ENCODE data around the gene KRT76. TPM values are rescaled to one million over a fixed set of nuclear protein-coding genes. Genes with fewer than 3 reads are reported as not detected.
A peak's percentile ranks its signal among the peaks of the same experiment; 100 is the strongest.

KRT76 gene
- total RNA-seq, 1 donor from 2014 or later, result not detected

GRCh38 chr12:52744493-52745156, 32.5 kb downstream of the KRT76 start:
- peaks cover 47% of the 10 kb centered on the region for H3K27me3 ChIP-seq (ENCODE audit: low read depth)

DNA sequence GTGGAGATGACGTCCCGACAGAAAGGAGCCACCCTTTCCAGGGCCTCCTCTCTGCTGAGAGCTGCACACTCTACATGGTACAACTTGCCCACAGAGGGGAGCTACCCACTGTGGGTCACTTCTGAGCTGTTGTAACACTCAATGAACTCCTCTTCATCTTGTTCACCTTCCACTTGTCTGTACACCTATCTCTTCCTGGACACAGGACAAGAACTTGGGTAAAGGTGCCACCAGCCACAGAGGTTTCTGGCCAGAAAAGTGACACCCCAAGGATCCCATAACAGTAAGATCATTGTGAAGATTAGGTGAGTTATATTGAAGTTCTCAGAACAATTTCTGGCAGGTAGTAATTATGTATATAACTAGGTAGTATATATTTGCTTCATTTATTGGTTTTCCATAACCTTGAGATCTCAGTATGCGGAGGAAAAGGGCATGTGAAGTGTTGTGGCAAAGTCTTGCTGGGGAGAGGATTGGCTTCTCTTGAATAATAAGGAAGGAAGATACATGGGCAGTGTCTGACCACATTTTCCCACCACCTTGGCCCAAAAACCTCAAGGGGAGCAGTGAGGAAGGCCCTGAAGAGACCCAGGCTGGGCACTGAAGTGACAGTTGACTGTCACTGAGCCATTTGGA, 34.2 kb downstream of the KRT76 start:
- H3K36me3 ChIP-seq, result no peaks in the 10 kb centered on the region
- H3K4me1 ChIP-seq, result no peaks in the 10 kb centered on the region
- DNase-seq (no peak), ATAC-seq (no peak)
- H3K4me3 ChIP-seq, result no peak overlapping the region
- H3K27me3 ChIP-seq (ENCODE audit: low read depth), result peaks cover 47% of the 10 kb centered on the region
- intact Hi-C loops (cut with DNase I), result no loop called here
- no peak overlapping the region for H3K27ac ChIP-seq
- no peaks in the 10 kb centered on the region for H3K9me3 ChIP-seq
- TF ChIP-seq CTCF (IDR thresholded peaks at IDR 0.05), result no peak

More at GRCh38 chr12:52744493-52745156, 32.5 kb downstream of the KRT76 start:
- DNase-seq (no peak), ATAC-seq (no peak)
- Histone ChIP-seq H3K9me3 (no peaks in the 10 kb centered on the region), H3K4me3 (no peak overlapping the region), H3K4me1 (no peaks in the 10 kb centered on the region), H3K27ac (no peak overlapping the region), H3K36me3 (no peaks in the 10 kb centered on the region)
- intact Hi-C loops (cut with DNase I), result no loop called here
- no peak for TF ChIP-seq CTCF (IDR thresholded peaks at IDR 0.05)

- DNase-seq (no peak), ATAC-seq (no peak)
- TF ChIP-seq CTCF (IDR thresholded peaks at IDR 0.05), result no peak
- Histone ChIP-seq H3K36me3 (no peaks in the 10 kb centered on the region), H3K9me3 (no peaks in the 10 kb centered on the region), H3K4me3 (no peak overlapping the region), H3K27me3 (ENCODE audit: low read depth) (peaks cover 45% of the 10 kb centered on the region), H3K4me1 (no peaks in the 10 kb centered on the region), H3K27ac (no peak overlapping the region)
- intact Hi-C loops (cut with DNase I), result no loop called here
Measured at GRCh38 chr12:52742196-52742580, 35.0 kb downstream of the KRT76 start.

GRCh38 chr12:52741375-52742195, 35.6 kb downstream of the KRT76 start:
- TF ChIP-seq CTCF (IDR thresholded peaks at IDR 0.05), result no peak
- ATAC-seq (peak; percentile 58 to 71), DNase-seq (peak; percentile 61)
- no peaks in the 10 kb centered on the region for H3K9me3 ChIP-seq
- no peak overlapping the region for H3K4me3 ChIP-seq
- no peaks in the 10 kb centered on the region for H3K36me3 ChIP-seq
- H3K27ac ChIP-seq, result no peak overlapping the region
- no peaks in the 10 kb centered on the region for H3K4me1 ChIP-seq
- intact Hi-C loops (cut with DNase I), result no loop called here
- H3K27me3 ChIP-seq (ENCODE audit: low read depth), result peaks cover 39% of the 10 kb centered on the region

GRCh38 chr12:52740584-52740983, 36.6 kb downstream of the KRT76 start:
- H3K27me3 ChIP-seq (ENCODE audit: low read depth), result peaks cover 38% of the 10 kb centered on the region

More at GRCh38 chr12:52740584-52740983, 36.6 kb downstream of the KRT76 start:
- ATAC-seq, result no peak
- no peak for DNase-seq
- no peak overlapping the region for H3K27ac ChIP-seq
- no peak for TF ChIP-seq CTCF (IDR thresholded peaks at IDR 0.05)
- no peaks in the 10 kb centered on the region for H3K9me3 ChIP-seq
- intact Hi-C loops (cut with DNase I), result no loop called here
- no peaks in the 10 kb centered on the region for H3K36me3 ChIP-seq
- H3K4me3 ChIP-seq, result no peak overlapping the region
- H3K4me1 ChIP-seq, result no peaks in the 10 kb centered on the region

Data from lower lobe of right lung (tissue), 2 donors.